PC-3 (cell line): ENCODE data around the gene EXOSC7. TPM values are rescaled to one million over a fixed set of nuclear protein-coding genes. Genes with fewer than 3 reads are reported as not detected.

Experiments used
- ATAC-seq: fragments of 200-7000 bp; cut with Tn5 transposase; 2 replicates; pipeline ENCODE4 v1.9.1; 2020; ENCODE audit warnings: mild to moderate bottlenecking, moderate library complexity
- BruUV-seq: library from RNA; stranded (reverse); fragments of 400-500 nt; replicated peaks from 2 replicates; lab custom pipeline; 2021; lab: Mats Ljungman, UMichigan
- CTCF ChIA-PET: fragments of 300-600 bp; sonication (Branson Sonifier 250); formaldehyde crosslinking; loops from one replicate; lab custom pipeline; 2022; ENCODE audit warnings: antibody characterized with exemption; lab: Charles Lee
- POLR2A ChIA-PET: fragments of 300-600 bp; sonication (Branson Sonifier 250); formaldehyde crosslinking; loops from one replicate; lab custom pipeline; 2022; ENCODE audit warnings: antibody characterized with exemption; ENCODE audit not compliant: unreplicated experiment; lab: Charles Lee
- DNase-seq: peaks from one replicate; pipeline ENCODE4 v3.0.0-alpha.2; 2015
- H2AFZ ChIP-seq: fragments of 300-600 bp; sonication (generic); 2 replicates; pipeline ENCODE4 v1.6.0; 2016; ENCODE audit warnings: antibody characterized with exemption, low read length
- H3F3A ChIP-seq: fragments of 300-600 bp; sonication (generic); one replicate; pipeline ENCODE4 v1.6.0; 2017; ENCODE audit warnings: antibody characterized with exemption, low read length, control low read depth, mild to moderate bottlenecking; ENCODE audit not compliant: unreplicated experiment
- H3K27ac ChIP-seq: fragments of 300-600 bp; sonication (generic); 2 replicates; pipeline ENCODE4 v1.5.1; 2016; ENCODE audit warnings: mild to moderate bottlenecking, low read length
- H3K27me3 ChIP-seq: fragments of 300-600 bp; sonication (generic); 2 replicates; pipeline ENCODE4 v1.6.1; 2016; ENCODE audit warnings: low read length, mixed read lengths
- H3K36me3 ChIP-seq: fragments of 300-600 bp; sonication (generic); 2 replicates; pipeline ENCODE4 v1.6.1; 2016; ENCODE audit warnings: low read depth, mixed run types, low read length, mixed read lengths
- H3K4me1 ChIP-seq: fragments of 300-600 bp; sonication (generic); 2 replicates; pipeline ENCODE4 v1.5.1; 2016; ENCODE audit warnings: low read length; ENCODE audit not compliant: insufficient read depth
- H3K4me2 ChIP-seq: fragments of 300-600 bp; sonication (generic); 2 replicates; pipeline ENCODE4 v1.6.0; 2016; ENCODE audit warnings: low read length
- H3K4me3 ChIP-seq: fragments of 300-600 bp; sonication (generic); 2 replicates; pipeline ENCODE4 v1.5.1; 2016; ENCODE audit warnings: mild to moderate bottlenecking, low read length, mixed read lengths
- H3K79me2 ChIP-seq: fragments of 300-600 bp; sonication (generic); 2 replicates; pipeline ENCODE4 v1.6.1; 2017; ENCODE audit warnings: low read length, mixed read lengths
- H3K9ac ChIP-seq: fragments of 300-600 bp; sonication (generic); 2 replicates; pipeline ENCODE4 v1.6.0; 2016; ENCODE audit warnings: mild to moderate bottlenecking, low read length
- H3K9me2 ChIP-seq: fragments of 300-600 bp; sonication (generic); replicated peaks from 2 replicates; pipeline ENCODE4 v1.6.1; 2016; ENCODE audit warnings: mixed run types, low read length, mixed read lengths
- H3K9me3 ChIP-seq: fragments of 300-600 bp; sonication (generic); 2 replicates; pipeline ENCODE4 v1.6.1; 2016; ENCODE audit warnings: low read length, mixed read lengths
- H4K20me1 ChIP-seq: fragments of 300-600 bp; sonication (generic); 2 replicates; pipeline ENCODE4 v1.6.1; 2016; ENCODE audit warnings: low read length, mixed read lengths
- CTCF ChIP-seq: fragments of 300-600 bp; sonication (generic); conservative IDR thresholded peaks from 2 replicates; pipeline ENCODE4 v1.5.1; 2017; ENCODE audit warnings: antibody characterized with exemption, low read depth, mild to moderate bottlenecking, low read length
- EZH2 ChIP-seq: fragments of 300-600 bp; sonication (generic); IDR thresholded peaks from one replicate; pipeline ENCODE4 v1.6.1; 2017; ENCODE audit warnings: antibody characterized with exemption, mild to moderate bottlenecking, low read length; ENCODE audit not compliant: unreplicated experiment
- EZH2phosphoT487 ChIP-seq: fragments of 300-600 bp; sonication (generic); IDR thresholded peaks from 2 replicates; pipeline ENCODE4 v1.6.1; 2018; ENCODE audit warnings: mild to moderate bottlenecking, antibody characterized with exemption, low read length, borderline replicate concordance
- intact Hi-C: fragments of 100-400 bp; cut with micrococcal nuclease; formaldehyde crosslinking; loops from 2 replicates; pipeline ENCODE4 v1.9.0; 2023
- total RNA-seq: library from RNA; depleted of rRNA; stranded (reverse); fragments of >200 nt; gene quantifications from 2 replicates; pipeline ENCODE4 v1.2.3, GENCODE V29; 2014

EXOSC7 gene
- total RNA-seq, 1 experiment from 2014 or later, result 81.5 TPM

- DNase-seq (no peak), ATAC-seq (no peak)
- intact Hi-C loops, result no loop called here
- H3K4me2 ChIP-seq, result no peak overlapping the region
- no TSS peak for BruUV-seq
- no peaks in the 10 kb centered on the region for H3K27me3 ChIP-seq
- no peak overlapping the region for H3K9ac ChIP-seq
- H3F3A ChIP-seq, result no peaks in the 10 kb centered on the region
- H4K20me1 ChIP-seq, result no peaks in the 10 kb centered on the region
- no peak for TF ChIP-seq EZH2
- no peak for TF ChIP-seq CTCF
- TF ChIP-seq EZH2phosphoT487, result no peak
- H3K79me2 ChIP-seq, result no peaks in the 10 kb centered on the region
- H3K36me3 ChIP-seq, result no peaks in the 10 kb centered on the region
- H2AFZ ChIP-seq, result no peak overlapping the region
- H3K9me2 ChIP-seq, result no peaks in the 10 kb centered on the region
- H3K9me3 ChIP-seq, result no peaks in the 10 kb centered on the region
- no peak overlapping the region for H3K4me3 ChIP-seq
- H3K27ac ChIP-seq, result no peak overlapping the region
- CTCF ChIA-PET, result no interaction called here
- POLR2A ChIA-PET, result no interaction called here
- 0 out of 2 replicates have a peak, but pooled peaks cover 7% of the 10 kb centered on the region for H3K4me1 ChIP-seq
These were observed 45.7 kb downstream of the EXOSC7 start for GRCh38 chr3:45021524-45022297.

- BruUV-seq, result no TSS peak
- no peak overlapping the region for H3K4me3 ChIP-seq
- no peak overlapping the region for H2AFZ ChIP-seq
- H3K9me2 ChIP-seq, result no peaks in the 10 kb centered on the region
- no peak overlapping the region for H3K4me2 ChIP-seq
- intact Hi-C loops, result no loop called here
- ChIA-PET CTCF (no interaction called here), POLR2A (no interaction called here)
- TF ChIP-seq CTCF, result no peak
- TF ChIP-seq EZH2, result no peak
- TF ChIP-seq EZH2phosphoT487, result no peak
- H3K4me1 ChIP-seq, result 0 out of 2 replicates have a peak, but pooled peaks cover 7% of the 10 kb centered on the region
- no peak for ATAC-seq
- no peak overlapping the region for H3K9ac ChIP-seq
- H3K79me2 ChIP-seq, result no peaks in the 10 kb centered on the region
- H3F3A ChIP-seq, result no peaks in the 10 kb centered on the region
- H3K36me3 ChIP-seq, result no peaks in the 10 kb centered on the region
- DNase-seq, result no peak
- no peaks in the 10 kb centered on the region for H3K27me3 ChIP-seq
- H3K27ac ChIP-seq, result no peak overlapping the region
- no peaks in the 10 kb centered on the region for H3K9me3 ChIP-seq
- no peaks in the 10 kb centered on the region for H4K20me1 ChIP-seq
These were observed 47.6 kb downstream of the EXOSC7 start for GRCh38 chr3:45023675-45024074.

- ChIA-PET CTCF (no interaction called here), POLR2A (no interaction called here)
- no peaks in the 10 kb centered on the region for H3K9me2 ChIP-seq
- no peak overlapping the region for H3K4me2 ChIP-seq
- no peak overlapping the region for H2AFZ ChIP-seq
- no peak overlapping the region for H3K4me3 ChIP-seq
- no peaks in the 10 kb centered on the region for H3F3A ChIP-seq
- intact Hi-C loops, result no loop called here
- H3K27ac ChIP-seq, result no peak overlapping the region
- ATAC-seq (no peak), DNase-seq (no peak)
- 0 out of 2 replicates have a peak, but pooled peaks cover 7% of the 10 kb centered on the region for H3K4me1 ChIP-seq
- no peak overlapping the region for H3K9ac ChIP-seq
- no peaks in the 10 kb centered on the region for H4K20me1 ChIP-seq
- no peaks in the 10 kb centered on the region for H3K9me3 ChIP-seq
- H3K36me3 ChIP-seq, result no peaks in the 10 kb centered on the region
- no peaks in the 10 kb centered on the region for H3K79me2 ChIP-seq
- TF ChIP-seq CTCF (no peak), EZH2 (no peak), EZH2phosphoT487 (no peak)
- no TSS peak for BruUV-seq
- no peaks in the 10 kb centered on the region for H3K27me3 ChIP-seq
These were observed 48.7 kb downstream of the EXOSC7 start for GRCh38 chr3:45024542-45025255.
